SJCRH30 (cell line): ENCODE measurements around the gene ZNF202. TPM values are rescaled to one million over a fixed set of nuclear protein-coding genes. Genes with fewer than 3 reads are reported as not detected.

Source experiments
- DNase-seq, 2 experiments: peaks; one replicate each; pipeline ENCODE4 v3.0.0-alpha.2; 2015 to 2020
- H3K27ac ChIP-seq: fragments of 250-450 bp; sonication (Bioruptor Pico); 2 replicates; pipeline ENCODE4 v1.5.1; 2020; ENCODE audit warnings: mild to moderate bottlenecking, moderate library complexity
- H3K27me3 ChIP-seq: fragments of 250-450 bp; sonication (Bioruptor Pico); 2 replicates; pipeline ENCODE4 v1.5.1; 2020; ENCODE audit warnings: mild to moderate bottlenecking, moderate library complexity
- H3K36me3 ChIP-seq: fragments of 250-450 bp; sonication (Bioruptor Pico); 2 replicates; pipeline ENCODE4 v1.5.1; 2020; ENCODE audit warnings: mild to moderate bottlenecking, moderate library complexity
- H3K4me1 ChIP-seq: fragments of 250-450 bp; sonication (Bioruptor Pico); 2 replicates; pipeline ENCODE4 v1.5.1; 2020; ENCODE audit warnings: mild to moderate bottlenecking, moderate library complexity
- H3K4me3 ChIP-seq: fragments of 250-450 bp; sonication (Bioruptor Pico); 2 replicates; pipeline ENCODE4 v1.5.1; 2020; ENCODE audit warnings: mild to moderate bottlenecking, moderate library complexity
- H3K9me3 ChIP-seq: fragments of 250-450 bp; sonication (Bioruptor Pico); replicated peaks from 2 replicates; pipeline ENCODE4 v1.5.1; 2020; ENCODE audit warnings: mild to moderate bottlenecking, moderate library complexity
- total RNA-seq: library from RNA; depleted of rRNA; stranded (reverse); fragments of >200 nt; shearing (Covaris generic); gene quantifications from 2 replicates; pipeline ENCODE4 v1.2.3, GENCODE V29; 2014; rRNA removed

Gene ZNF202
- total RNA-seq, 1 experiment from 2014 or later, result 12.7 TPM

GRCh38 chr11:123682696-123683410 is 58.6 kb downstream of the ZNF202 start:
- H3K27ac ChIP-seq, result no peak overlapping the region
- H3K9me3 ChIP-seq, result no peaks in the 10 kb centered on the region
- H3K4me3 ChIP-seq, result no peak overlapping the region
- no peaks in the 10 kb centered on the region for H3K36me3 ChIP-seq
- H3K4me1 ChIP-seq, result no peaks in the 10 kb centered on the region
- H3K27me3 ChIP-seq, result no peaks in the 10 kb centered on the region
- DNase-seq, result no peak

- H3K9me3 ChIP-seq, result no peaks in the 10 kb centered on the region
- DNase-seq, result no peak
- no peak overlapping the region for H3K27ac ChIP-seq
- no peaks in the 10 kb centered on the region for H3K27me3 ChIP-seq
- H3K36me3 ChIP-seq, result no peaks in the 10 kb centered on the region
- no peak overlapping the region for H3K4me3 ChIP-seq
- H3K4me1 ChIP-seq, result no peaks in the 10 kb centered on the region
Measured at GRCh38 chr11:123681030-123681429, 60.4 kb downstream of the ZNF202 start.

- Histone ChIP-seq H3K27me3 (no peaks in the 10 kb centered on the region), H3K4me3 (no peak overlapping the region), H3K27ac (no peak overlapping the region), H3K4me1 (no peaks in the 10 kb centered on the region), H3K36me3 (no peaks in the 10 kb centered on the region), H3K9me3 (no peaks in the 10 kb centered on the region)
- DNase-seq, result no peak
Measured at GRCh38 chr11:123678246-123678645, 63.2 kb downstream of the ZNF202 start.

- DNase-seq, result no peak
- no peaks in the 10 kb centered on the region for H3K27me3 ChIP-seq
- no peak overlapping the region for H3K27ac ChIP-seq
- no peaks in the 10 kb centered on the region for H3K36me3 ChIP-seq
- no peaks in the 10 kb centered on the region for H3K9me3 ChIP-seq
- H3K4me3 ChIP-seq, result no peak overlapping the region
- H3K4me1 ChIP-seq, result no peaks in the 10 kb centered on the region
Measured at GRCh38 chr11:123677510-123677909, 64.0 kb downstream of the ZNF202 start.

- no peak for DNase-seq
- Histone ChIP-seq H3K27ac (no peak overlapping the region), H3K36me3 (no peaks in the 10 kb centered on the region), H3K4me1 (no peaks in the 10 kb centered on the region), H3K9me3 (no peaks in the 10 kb centered on the region), H3K27me3 (no peaks in the 10 kb centered on the region), H3K4me3 (no peak overlapping the region)
Measured at GRCh38 chr11:123674297-123674696, 67.2 kb downstream of the ZNF202 start.

Other genes starting within 250 kb of the ZNF202 start
- 2.1 and 2.5 TPM in 2 replicates for gene SCN3B, start 87.0 kb downstream of the ZNF202 start, total RNA-seq
- not detected in 2 replicates for gene OR6X1, start 12.9 kb upstream of the ZNF202 start, total RNA-seq
- gene OR6M1, start 64.7 kb upstream of the ZNF202 start, total RNA-seq, result not detected in 2 replicates
- gene TMEM225, start 144.0 kb upstream of the ZNF202 start, total RNA-seq, result not detected in 2 replicates
- not detected in 2 replicates for gene OR8D4, start 160.5 kb upstream of the ZNF202 start, total RNA-seq
- gene OR4D5, start 198.0 kb upstream of the ZNF202 start, total RNA-seq, result not detected in 2 replicates
- not detected in 2 replicates for gene OR6T1, start 202.2 kb upstream of the ZNF202 start, total RNA-seq
- gene OR10S1, start 236.1 kb upstream of the ZNF202 start, total RNA-seq, result not detected in 2 replicates